Retinal pigment epithelial cell (primary cell): ENCODE data around the gene UNK.

Source experiments
- DNase-seq: peaks from one replicate; pipeline ENCODE4 v3.0.0-alpha.2; 2010; ENCODE audit warnings: low read depth
- H3K4me3 ChIP-seq: 2 replicates; pipeline ENCODE4 v1.5.1; 2011; ENCODE audit warnings: mild to moderate bottlenecking, low read length, control low read depth, moderate library complexity
- TF ChIP-seq, protein P1 (sequence below): conservative IDR thresholded peaks from 2 replicates; pipeline ENCODE4 v1.5.1; 2011; ENCODE audit warnings: low read depth, low read length, control low read depth, inconsistent platforms

UNK gene

DNA sequence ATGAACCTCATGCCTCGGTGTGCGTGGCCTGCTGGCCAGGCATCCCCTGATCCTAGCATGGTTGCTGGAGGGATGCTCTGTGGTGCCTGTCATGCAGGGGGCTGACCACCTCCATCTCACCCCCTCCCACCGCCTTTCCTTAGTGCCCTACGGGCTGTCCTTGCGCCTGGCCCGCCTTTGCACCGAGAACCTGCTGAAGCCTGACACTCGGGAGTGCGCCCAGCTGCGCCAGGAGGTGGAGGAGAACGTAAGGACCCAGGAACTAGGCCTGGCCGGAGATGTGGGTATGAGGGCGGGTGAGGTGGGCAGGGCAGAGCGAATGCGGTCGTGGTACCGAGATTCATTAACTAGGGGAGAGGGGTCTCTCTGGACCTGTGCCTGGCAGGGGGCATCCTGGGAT lies 44.4 kb upstream of the UNK start:
- DNase-seq, result no peak
- no peak overlapping the region for H3K4me3 ChIP-seq
- TF ChIP-seq, protein P1, sequence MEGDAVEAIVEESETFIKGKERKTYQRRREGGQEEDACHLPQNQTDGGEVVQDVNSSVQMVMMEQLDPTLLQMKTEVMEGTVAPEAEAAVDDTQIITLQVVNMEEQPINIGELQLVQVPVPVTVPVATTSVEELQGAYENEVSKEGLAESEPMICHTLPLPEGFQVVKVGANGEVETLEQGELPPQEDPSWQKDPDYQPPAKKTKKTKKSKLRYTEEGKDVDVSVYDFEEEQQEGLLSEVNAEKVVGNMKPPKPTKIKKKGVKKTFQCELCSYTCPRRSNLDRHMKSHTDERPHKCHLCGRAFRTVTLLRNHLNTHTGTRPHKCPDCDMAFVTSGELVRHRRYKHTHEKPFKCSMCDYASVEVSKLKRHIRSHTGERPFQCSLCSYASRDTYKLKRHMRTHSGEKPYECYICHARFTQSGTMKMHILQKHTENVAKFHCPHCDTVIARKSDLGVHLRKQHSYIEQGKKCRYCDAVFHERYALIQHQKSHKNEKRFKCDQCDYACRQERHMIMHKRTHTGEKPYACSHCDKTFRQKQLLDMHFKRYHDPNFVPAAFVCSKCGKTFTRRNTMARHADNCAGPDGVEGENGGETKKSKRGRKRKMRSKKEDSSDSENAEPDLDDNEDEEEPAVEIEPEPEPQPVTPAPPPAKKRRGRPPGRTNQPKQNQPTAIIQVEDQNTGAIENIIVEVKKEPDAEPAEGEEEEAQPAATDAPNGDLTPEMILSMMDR, result no peak

DNA sequence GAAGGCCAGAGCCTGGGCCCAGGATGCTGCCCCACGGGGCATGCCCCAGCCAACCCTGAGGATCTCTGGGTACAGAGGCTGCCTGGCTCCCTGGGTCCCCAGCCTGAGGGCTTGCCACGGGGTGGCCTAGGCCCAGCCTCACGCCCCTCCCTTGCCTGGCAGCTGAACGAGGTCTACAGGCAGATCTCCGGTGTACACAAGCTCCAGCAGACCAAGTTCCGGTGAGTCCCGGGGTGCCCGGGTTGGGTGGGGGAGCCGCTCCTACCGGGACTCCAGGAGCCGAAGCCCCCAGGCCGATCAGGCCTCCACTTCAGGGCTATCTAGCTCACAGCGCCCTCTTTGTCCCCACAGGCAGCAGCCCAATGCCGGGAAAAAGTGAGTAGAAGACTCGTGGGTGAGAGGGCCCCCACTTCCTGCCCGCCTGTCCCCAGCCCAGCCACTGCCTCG lies 44.0 kb upstream of the UNK start:
- TF ChIP-seq, protein P1, result no peak
- no peak overlapping the region for H3K4me3 ChIP-seq
- no peak for DNase-seq

DNA sequence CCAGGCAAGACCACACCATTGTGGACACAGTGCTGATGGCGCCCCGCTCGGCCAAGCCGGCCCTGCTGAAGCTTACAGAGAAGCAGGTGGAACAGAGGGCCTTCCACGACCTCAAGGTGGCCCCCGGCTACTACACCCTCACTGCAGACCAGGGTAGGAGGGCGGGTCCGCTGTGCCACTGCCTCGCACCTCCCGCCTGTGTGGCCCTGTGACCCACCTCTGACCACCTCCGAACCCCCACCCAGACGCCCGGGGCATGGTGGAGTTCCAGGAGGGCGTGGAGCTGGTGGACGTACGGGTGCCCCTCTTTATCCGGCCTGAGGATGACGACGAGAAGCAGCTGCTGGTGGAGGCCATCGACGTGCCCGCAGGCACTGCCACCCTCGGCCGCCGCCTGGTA lies 42.3 kb upstream of the UNK start:
- TF ChIP-seq, protein P1, result no peak
- DNase-seq, result no peak
- H3K4me3 ChIP-seq, result no peak overlapping the region

DNA sequence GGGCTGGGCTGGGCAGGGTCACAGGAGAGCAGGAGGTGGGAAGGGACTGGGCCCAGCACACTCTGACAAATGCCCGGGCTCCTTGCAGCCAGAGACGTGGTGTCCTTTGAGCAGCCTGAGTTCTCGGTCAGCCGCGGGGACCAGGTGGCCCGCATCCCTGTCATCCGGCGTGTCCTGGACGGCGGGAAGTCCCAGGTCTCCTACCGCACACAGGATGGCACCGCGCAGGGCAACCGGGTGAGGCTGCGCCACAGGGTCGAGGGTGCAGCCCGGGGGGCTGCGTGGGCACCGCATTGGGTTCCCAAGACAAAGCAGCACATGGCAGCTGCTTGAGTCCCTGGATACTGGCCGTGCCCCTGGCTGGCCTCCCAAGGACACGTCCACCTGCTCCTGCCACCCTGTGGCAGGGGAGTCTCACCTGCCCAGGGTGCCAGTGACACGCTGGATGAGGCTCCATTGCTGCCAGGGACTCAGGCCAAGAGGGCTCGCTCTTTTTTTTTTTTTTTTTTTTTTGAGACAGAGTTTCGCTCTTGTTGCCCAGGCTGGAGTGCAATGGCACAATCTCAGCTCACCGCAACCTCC lies 40.9 kb upstream of the UNK start:
- no peak overlapping the region for H3K4me3 ChIP-seq
- DNase-seq, result no peak
- TF ChIP-seq, protein P1, result no peak

DNA sequence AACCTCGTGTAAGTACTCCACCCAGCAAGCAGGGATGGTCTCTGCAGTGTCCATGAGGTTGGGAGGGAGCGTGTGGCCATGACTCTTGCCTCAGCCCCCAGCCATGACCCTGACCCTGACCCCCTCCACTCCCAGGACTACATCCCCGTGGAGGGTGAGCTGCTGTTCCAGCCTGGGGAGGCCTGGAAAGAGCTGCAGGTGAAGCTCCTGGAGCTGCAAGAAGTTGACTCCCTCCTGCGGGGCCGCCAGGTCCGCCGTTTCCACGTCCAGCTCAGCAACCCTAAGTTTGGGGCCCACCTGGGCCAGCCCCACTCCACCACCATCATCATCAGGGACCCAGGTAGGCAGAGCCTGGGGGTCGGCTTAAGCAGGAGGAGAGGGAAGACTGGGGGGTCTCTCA lies 35.9 kb upstream of the UNK start:
- DNase-seq, result no peak
- no peak overlapping the region for H3K4me3 ChIP-seq
- TF ChIP-seq, protein P1, result no peak

DNA sequence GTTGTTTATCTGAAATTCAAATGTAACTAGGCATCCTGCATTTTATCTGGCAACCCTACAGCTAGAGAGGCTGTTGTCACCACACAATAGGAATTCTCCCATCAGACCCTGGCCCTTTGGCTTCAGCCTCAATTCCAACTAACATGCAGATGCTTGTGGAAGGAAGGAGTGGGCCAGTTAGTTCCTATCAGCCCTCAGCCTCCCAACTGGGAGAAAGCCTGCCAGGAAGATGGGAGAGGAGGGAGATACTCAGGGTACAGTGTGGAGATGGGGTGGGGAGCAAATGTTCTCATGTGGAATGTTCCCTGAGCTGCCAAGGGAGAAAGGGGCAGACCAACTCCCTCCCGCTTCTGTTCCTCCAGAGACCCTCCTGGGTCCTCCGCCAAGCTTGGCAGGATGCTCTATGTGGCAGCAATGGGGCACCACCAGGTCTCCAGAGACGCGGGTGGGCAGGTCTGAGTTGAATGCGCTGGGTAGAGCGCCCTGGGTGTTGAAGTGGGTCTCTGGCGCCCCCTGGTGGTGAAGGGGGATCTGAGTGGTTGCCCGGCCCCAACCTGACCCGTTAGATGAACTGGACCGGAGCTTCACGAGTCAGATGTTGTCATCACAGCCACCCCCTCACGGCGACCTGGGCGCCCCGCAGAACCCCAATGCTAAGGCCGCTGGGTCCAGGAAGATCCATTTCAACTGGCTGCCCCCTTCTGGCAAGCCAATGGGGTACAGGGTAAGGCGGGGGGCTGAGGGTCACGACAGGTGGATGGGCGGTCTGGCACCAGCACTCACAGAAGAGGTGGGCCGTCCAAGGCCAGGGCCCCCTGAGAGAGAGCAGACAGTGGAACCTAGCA lies 34.8 kb upstream of the UNK start:
- H3K4me3 ChIP-seq, result no peak overlapping the region
- TF ChIP-seq, protein P1, result peak; percentile 82

More for the DNA sequence above, 34.8 kb upstream of the UNK start:
- no peak for DNase-seq
